Ecto neural progenitor cell (in vitro differentiated cells): ENCODE data around the gene CHD9.
"Not testable (repeated sequence)": the region's sequence is repeated elsewhere in the genome, so short reads cannot be mapped to it uniquely, and the experiment has no call there.

ENCODE experiments used
- DNase-seq: peaks from one replicate; pipeline ENCODE4 v3.0.0-alpha.2; 2018; ENCODE audit warnings: low spot score

The CHD9 gene

DNA sequence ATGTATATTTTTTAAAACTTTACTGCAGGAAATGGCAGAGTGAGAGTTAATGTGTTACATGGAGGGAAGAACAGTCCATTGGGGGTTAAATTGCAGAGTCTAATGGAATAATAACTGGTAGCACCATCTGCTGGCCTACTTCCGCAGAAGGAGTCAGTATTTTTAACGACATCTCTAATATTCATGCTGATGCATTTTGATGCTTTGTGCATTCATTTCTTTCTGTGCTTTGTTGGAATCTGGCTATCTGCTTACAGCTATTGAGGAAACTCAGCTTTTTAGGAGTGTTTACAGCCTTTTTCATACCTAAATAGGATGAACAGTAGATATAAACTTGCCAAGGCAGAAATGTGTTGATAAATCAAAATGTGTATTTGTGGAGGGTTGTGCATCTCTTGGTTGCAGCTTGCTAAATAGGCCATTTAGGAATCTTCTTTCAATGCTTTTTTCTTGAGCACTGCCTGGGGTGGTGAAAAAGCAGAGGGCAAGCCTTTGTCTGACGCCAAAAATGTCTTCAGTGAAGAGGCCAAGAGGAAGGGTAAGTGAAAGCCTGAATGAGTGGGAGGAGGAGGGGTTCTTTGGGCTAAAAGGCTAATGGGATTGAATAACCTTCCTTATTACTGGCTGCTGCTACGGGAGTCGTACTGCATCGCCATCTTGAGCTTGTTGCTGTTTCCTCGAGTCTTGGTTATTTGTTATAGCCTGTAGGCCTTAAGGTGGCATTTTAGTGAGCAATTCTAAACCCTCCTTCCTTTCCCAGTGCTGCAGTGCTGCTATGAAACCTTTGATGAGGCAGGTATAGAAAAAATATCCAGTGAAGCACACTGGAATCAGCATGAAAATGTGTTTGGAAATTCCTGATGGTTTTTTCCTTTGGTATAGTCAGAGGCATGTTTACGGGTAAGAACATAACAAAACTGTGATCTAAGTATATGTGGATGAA is 153.3 kb downstream of the CHD9 start:
- DNase-seq = peak; percentile 62

- DNase-seq = no peak
Measured at GRCh38 chr16:53209429-53209828, 154.6 kb downstream of the CHD9 start.

DNA sequence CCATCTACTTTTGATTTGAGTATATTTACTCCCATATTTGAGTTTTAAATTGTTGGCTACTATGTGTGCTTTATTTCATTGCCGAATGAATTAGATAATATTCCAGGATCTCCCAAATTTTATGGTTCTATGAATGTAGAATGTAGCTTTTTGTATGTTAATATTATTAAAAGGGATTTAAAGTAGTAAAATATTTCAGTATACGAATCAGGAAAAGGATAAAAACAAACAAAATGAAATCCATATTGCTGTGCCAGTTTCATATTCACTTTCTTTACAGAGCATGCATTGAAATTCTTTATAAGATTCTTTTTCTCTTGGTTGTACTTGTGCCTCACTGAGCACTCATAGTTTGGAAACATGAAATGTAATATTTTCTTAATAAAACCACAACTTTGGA is 155.1 kb downstream of the CHD9 start:
- no peak for DNase-seq

GRCh38 chr16:53211253-53211652 is 156.5 kb downstream of the CHD9 start:
- no peak for DNase-seq

DNA sequence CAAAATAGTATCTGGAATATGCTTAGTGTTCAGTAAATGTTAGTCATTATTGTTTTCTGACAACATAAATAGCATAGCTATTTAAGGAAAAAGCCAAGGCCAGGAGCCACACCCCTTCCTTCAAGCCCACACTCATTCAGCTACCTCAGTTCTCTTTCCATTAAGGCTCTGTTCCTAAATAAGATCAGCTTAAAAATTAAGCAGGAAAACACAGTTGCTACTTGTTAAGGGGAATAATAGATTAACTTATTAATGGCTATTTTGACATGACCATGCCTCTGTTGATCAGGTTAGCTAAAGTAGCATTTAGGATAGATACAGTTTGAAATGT is 158.1 kb downstream of the CHD9 start:
- no peak for DNase-seq

GRCh38 chr16:53213542-53213941 is 158.8 kb downstream of the CHD9 start:
- no peak for DNase-seq

DNA sequence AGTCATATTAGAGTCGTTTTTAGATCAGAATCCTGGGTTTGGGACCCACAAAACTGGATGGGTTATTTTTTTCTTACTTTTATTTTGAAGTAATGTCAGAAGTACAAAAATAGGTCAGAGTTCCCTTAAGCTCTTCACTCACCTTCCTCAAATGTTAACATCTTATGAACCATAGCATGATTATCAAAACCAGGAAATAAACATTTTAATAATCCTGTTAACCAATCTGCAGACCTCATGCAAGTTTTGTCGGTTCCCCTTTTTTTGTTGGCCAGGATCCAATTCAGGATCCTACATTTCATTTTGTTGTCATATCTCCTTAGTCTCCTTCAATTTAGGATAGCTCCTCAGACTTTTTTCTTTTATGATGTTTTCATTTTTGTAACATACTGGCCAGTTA is 162.0 kb downstream of the CHD9 start:
- no peak for DNase-seq

DNA sequence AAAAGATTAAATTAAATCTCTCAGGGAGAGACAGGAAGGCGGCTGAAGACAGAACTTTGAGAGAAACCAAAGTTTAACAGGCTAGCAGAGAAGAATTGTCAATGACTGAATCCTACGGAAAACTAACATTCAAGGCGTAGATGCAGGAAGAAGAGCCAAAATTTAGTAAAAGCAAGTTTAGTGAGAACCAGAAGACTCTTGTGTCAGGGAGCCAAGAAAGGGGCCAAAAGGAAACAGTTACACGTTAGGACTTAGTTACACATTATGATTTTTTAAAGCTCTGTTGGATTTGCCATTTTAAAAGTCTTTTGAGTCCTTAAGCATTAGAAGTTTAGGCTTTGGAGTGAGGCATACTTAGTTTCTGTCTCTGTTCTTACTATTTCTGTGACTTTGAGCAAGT is 164.6 kb downstream of the CHD9 start:
- no peak for DNase-seq

- no peak for DNase-seq
Measured at GRCh38 chr16:53219795-53220454, 165.1 kb downstream of the CHD9 start.

DNA sequence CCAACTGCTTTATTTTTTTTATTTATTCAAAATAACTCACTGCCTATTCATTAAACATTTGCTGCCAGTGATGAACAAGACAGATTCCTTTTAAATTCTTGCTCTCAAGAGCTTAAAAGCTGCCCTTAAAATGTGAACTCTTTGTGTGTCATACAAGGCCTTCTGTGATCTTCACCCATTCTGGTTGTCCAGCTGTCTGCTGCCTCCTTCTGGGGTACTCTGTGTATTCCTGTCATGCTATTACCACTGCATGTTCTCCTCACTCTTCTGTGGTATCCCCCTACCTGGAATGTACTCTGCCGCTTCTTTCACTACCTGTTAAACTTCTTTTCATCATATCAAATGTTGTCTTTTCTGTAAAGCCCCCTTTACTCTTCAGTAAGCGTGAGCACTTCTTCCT is 165.8 kb downstream of the CHD9 start:
- no peak for DNase-seq

DNA sequence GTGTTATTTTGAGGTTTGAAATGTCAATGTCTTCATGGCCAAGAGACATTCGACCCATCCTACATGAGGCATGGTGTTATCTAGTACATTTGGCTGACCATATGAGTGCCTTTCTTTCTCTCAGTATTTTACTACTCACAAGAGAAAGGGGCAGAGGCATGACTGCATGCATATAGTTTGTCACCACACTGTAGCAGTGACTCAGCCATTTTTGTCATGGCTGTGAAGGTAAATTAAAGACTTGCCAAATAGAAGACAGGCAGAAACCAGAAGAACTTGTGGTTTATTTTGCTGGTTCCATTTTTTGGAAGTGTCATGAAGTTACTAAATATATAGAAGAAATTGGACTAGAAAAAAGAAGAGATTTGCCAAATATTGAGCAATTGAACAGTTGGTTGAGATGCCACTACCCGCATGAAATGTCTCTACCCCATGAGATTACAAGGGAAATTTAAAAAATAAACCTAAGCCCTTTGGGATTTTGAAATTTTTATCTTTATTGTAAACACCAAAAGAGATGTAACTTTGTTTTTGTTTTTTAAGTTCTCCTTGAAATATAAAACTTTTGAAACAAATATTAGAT is 170.3 kb downstream of the CHD9 start:
- no peak for DNase-seq

DNA sequence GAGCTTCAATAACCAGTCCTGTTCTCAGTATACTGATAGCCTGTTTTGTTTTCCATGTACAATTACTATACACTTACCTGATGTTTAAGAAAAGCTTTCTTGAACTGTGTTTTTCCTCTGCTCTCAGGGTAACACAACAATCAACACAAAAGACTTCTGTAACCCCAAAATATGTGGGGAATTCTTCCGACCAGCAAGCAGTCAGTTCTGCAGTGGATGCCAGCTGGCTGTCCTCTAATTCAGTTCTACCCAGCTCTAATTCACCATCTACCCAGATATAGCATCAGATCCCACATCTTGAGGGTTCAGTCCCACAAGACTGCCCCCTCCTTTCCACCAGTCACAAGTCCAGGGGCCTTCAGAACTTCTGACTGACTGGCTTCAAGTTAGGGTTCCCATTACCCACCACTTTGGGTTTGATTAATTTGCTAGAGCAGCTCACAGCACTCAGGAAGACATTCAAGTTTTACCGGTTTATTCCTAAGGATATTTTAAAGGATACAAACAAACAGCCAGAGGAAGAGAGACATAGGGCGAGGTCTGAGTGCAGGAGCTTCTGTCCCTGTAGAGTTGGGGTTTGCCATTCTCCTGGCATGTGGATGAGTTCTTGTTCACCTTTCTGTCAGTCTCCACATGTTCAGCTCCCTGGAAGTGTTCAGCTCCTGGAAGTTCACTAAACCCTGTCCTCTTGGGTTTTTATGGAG is 178.2 kb downstream of the CHD9 start:
- DNase-seq = no peak

- no peak for DNase-seq
Measured at GRCh38 chr16:53234836-53235235, 180.0 kb downstream of the CHD9 start.

- DNase-seq = no peak
Measured at GRCh38 chr16:53235851-53236250, 181.1 kb downstream of the CHD9 start.

GRCh38 chr16:53249331-53249730 is 194.5 kb downstream of the CHD9 start:
- no peak for DNase-seq

DNA sequence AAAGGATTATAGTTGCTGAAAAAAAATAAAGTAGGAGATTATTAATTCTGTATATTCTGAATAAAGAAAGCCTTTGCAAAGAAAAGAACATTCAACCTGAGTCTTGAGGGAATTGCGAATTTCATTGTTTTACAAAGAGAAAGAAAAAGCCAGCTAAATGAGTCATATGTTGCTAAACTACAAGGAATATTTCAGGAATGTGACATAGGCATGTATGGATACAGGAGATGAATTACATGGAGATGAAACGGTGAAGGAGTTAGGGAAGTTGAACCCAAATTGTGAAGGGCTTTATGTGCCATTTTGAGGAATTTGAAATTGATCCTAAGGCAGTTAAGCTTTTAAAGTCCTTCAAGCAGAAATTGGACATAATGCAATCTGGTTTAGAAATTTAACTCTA is 202.2 kb downstream of the CHD9 start:
- DNase-seq = no peak

GRCh38 chr16:53258809-53259208 is 204.0 kb downstream of the CHD9 start:
- DNase-seq = no peak

- DNase-seq = no peak
Measured at GRCh38 chr16:53261276-53261675, 206.5 kb downstream of the CHD9 start.

DNA sequence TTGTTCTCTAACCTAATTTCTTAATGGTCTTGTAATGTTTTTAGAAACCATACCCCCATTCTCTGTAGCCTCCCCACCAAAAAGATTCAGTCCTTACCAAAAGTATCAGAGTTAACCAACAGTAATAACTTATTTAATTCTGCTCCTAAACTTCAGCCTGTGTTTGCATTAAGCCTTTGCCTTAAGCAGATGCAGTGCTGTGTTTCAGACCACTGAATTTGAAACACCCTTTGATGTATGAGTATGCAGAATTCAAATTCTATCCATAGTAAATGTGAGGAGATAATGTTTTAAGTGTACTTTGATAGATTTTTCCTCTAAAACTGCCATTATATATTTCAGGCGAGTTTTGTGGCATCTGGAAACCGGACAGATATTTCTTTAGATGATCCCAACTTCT is 207.9 kb downstream of the CHD9 start:
- no peak for DNase-seq

- DNase-seq = no peak
Measured at GRCh38 chr16:53266156-53266555, 211.4 kb downstream of the CHD9 start.

DNA sequence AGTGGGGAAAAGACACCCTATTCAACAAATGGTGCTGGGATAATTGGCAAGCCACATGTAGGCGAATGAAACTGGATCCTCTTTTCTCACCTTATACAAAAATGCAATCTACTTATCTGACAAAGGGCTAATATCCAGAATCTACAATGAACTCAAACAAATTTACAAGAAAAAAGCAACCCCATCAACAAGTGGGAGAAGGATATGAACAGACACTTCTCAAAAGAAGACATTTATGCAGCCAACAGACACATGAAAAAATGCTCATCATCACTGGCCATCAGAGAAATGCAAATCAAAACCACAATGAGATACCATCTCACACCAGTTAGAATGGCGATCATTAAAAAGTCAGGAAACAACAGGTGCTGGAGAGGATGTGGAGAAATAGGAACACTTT is 223.7 kb downstream of the CHD9 start:
- DNase-seq = not testable (repeated sequence)

GRCh38 chr16:53281280-53281679 is 226.5 kb downstream of the CHD9 start:
- no peak for DNase-seq

- DNase-seq = no peak
Measured at GRCh38 chr16:53281859-53282258, 227.1 kb downstream of the CHD9 start.
